CD4-positive, alpha-beta T cell treated with Interleukin-15 for 4 hours (primary cell): ENCODE measurements around the gene C2orf78.
"Not testable (repeated sequence)": the region's sequence is repeated elsewhere in the genome, so short reads cannot be mapped to it uniquely, and the experiment has no call there.

Source experiments
- DNase-seq: peaks from one replicate; pipeline ENCODE4 v3.0.0-alpha.2; 2020; ENCODE audit warnings: low spot score

The C2orf78 gene

GRCh38 chr2:73783883-73784282 is at the start of gene C2orf78:
TSS of gene C2orf78 (plus strand) at chr2:73784183. CDS start at chr2:73784310, 127 bp downstream.
- DNase-seq: not testable (repeated sequence)

GRCh38 chr2:73736378-73736777 is 47.6 kb upstream of the C2orf78 start:
- DNase-seq: no peak

- peak; percentile 96 for DNase-seq
Measured at GRCh38 chr2:73736855-73737779, 46.9 kb upstream of the C2orf78 start, which contains the start of gene TPRKB. TSS of gene TPRKB (minus strand) at chr2:73737345. CDS start at chr2:73734569, 2,776 bp downstream.

DNA sequence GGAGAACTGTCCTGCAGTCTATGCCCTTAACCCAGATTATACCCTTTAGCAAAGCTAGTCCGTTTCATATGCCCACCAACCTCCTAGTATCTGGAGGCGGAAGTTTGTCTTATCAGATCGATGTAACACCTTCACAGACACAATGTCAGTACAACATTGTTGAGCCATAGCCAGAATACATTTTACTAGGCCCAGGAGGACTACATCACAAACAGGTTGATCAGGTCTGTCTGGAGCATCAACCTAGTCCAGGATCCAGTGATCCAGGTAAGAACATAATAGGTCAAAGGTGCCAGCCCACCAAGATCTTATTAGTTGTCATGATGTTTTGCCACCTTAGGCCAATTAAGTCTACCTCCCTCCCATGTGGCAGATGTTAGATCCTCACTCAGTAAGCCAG is 44.9 kb upstream of the C2orf78 start:
- no peak for DNase-seq

DNA sequence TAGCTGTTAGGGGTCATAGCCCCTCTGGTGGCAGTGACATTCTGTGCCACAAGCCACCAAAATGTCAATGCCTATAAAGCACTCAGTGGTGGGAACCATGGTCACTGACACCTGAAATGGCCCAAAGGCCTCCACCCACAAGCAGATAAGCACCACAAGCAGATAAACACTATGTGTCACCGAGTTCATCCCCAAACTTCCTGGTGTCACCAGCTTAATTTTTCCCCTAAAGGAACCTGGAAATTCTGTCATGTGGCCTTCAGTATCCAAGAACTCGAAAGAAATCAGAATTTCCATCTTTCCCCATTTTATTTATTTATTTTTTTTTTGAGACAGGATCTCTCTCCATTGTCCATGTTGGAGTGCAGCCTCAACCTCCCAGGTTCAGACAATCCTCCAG is 43.2 kb upstream of the C2orf78 start:
- no peak for DNase-seq

DNA sequence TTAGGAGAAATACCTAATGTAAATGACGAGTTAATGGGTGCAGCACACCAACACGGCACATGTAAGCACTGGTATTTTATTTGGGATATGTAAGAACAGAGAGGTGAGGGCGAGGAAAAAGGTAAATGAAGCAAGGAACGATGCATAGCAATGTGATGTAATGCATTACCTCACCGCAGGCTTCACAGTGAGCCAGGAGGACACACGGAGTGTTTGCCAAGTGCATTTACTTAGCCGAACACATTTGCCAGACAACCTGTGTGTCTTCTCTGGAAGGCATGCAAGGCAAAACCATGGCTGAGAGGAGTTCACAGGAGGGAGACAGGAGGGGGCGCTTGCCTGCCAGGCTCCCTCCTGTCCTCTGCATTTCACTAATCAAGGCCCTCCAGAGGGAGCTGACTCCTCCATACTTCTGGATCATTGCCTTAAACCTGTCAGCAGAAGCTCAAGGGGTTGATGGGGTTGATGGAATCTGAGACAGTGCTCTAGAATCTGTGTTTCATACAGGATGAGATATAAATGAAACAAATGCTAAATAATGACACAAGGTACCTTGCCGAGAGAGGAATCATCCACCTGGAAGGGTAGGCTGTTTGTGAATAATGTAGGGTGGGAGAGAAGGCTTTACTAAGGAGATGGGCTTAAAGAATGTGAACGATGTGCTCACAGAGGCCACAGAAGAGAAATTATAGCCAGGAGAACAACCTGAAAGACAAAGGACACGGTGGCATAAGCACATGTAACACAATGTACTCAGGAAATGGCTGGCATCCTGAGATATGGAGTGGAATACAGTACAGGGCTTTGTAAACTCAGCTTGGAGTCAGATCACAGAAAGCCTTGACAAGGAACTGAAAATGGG is 37.7 kb upstream of the C2orf78 start:
- no peak for DNase-seq

DNA sequence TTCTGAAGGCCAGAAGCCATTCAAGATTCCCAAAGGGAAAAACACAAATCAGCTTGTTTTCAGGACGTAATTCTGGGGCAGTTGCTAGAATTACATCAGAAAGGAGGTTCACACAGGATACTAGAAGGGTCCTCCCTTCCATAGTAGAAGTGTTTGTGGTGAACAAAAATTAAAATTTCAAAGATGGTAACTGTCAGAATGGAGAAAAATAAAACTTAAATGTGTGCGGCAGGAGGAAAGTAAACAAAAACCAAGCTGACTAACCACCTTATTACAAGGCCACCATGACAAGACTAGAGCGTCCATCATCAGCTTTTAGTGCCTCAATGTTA is 37.1 kb upstream of the C2orf78 start:
- no peak for DNase-seq

- DNase-seq: no peak
Measured at GRCh38 chr2:73749314-73749713, 34.7 kb upstream of the C2orf78 start.

- not testable (repeated sequence) for DNase-seq
Measured at GRCh38 chr2:73754332-73754731, 29.7 kb upstream of the C2orf78 start.

DNA sequence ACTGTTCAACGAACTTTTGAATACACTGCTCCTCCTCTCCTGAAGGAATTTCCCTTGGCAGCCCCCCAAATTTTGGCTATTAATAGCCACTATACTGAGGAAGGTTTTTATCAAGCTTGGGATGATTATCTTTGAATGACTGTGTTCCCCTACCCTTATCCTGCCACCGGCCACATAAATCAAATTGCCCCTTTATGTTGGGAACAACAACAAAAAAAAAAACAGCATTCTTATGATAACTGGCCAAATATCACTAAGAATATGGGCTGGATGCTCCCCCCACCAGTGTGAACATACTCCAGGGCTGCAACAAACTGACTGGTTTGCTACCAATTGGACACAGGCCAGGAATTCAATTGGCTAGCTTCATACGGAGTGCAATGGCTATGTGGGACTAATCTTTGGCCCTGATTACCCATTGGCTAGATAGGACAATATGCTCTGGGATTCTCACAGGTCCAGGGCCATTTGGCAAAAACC is 24.7 kb upstream of the C2orf78 start:
- DNase-seq: no peak

DNA sequence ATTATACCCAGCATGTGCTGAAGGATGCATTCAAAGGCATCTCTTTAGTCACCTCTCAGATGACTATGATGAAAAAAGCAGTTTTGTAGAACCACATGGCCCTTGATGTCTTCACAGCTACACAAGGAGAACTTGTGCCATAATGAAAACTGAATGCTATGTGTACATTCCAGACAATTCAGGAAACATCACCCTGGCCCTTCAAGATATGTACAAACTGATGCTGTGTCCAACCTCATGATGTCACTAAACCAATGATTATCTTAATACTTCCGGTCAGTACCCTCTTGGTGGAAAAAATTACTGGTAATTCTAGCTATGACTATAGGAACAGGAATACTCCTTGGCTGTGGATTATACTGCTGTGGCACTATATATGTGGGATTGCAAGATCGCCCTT is 24.1 kb upstream of the C2orf78 start:
- DNase-seq: no peak

DNA sequence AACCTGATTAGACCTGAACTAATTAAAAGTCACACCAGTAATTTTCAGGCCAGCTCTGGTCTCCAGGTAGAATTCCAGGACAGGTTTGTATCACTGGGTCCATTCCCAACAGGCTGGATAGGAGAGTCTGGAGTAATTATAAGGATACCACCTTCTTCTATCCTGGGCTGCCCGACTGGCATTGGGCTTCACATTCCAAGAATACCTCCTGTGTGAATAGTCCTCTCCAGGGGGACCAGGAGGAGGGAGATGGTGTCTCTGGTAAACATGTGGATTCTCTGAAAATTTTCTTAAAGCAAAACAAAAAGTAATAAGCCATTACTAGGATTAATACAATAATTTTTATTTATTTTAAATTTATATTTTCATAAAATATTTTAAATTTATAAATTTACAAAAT is 21.4 kb upstream of the C2orf78 start:
- no peak for DNase-seq

DNA sequence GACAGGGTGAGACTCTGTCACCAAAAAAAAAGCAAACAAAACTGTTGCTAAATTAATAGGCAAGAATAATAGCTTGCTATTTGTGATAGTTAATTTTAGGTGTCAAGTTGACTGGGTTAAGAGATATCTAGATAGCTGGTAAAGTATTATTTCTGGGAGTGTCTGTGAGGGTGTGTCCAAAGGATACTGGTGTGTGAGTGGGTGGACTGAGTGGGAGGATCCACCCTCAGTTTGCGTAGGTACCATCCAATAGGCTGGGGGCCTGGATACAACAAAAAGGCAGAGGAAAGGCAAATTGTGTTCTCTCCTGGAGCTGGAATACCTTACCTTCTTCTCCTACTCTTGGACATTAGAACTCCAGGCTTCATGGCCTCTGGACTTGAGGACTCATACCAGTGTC is 19.0 kb upstream of the C2orf78 start:
- DNase-seq: no peak

DNA sequence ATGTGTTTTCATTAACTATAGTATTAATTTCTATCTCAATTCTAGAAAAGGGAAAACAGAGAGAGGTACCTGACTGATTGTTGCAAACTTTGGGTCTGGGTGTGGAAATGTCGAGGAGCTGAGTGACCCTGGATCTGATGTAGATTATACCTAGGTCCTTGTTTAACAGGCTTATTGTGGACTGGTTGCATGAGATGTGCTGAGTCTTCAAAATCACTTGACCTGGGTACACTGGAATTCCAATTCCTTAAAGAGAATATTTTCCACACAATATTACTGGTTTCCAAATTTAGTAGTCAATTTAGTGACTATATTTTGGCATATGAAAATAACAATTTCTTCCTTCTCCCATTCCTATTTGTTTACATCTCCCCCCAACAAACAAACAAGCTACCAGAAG is 17.6 kb upstream of the C2orf78 start:
- DNase-seq: no peak

- no peak for DNase-seq
Measured at GRCh38 chr2:73766994-73767393, 17.0 kb upstream of the C2orf78 start.

DNA sequence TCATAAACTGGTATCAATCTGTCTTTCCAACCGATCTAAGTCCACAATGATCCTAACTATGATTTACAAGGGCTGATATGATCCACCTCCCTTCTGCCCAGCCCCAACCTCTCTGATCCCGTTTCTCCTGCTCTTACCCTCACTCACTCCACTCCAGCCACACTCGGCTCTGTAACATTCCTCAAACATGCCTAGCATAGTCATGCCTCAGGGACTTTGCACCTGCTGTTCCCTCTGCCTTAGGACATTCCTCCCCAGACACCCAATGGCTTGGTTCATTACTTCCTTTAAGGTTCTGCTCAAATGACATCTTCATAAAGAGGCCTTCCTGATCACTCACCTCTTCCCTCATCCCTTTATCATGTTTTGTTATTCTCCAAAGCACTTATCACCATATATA is 13.3 kb upstream of the C2orf78 start:
- DNase-seq: no peak

- no peak for DNase-seq
Measured at GRCh38 chr2:73772819-73773218, 11.2 kb upstream of the C2orf78 start.

- DNase-seq: no peak
Measured at GRCh38 chr2:73776381-73776780, 7.6 kb upstream of the C2orf78 start.

- no peak for DNase-seq
Measured at GRCh38 chr2:73776869-73777519, 7.0 kb upstream of the C2orf78 start.

DNA sequence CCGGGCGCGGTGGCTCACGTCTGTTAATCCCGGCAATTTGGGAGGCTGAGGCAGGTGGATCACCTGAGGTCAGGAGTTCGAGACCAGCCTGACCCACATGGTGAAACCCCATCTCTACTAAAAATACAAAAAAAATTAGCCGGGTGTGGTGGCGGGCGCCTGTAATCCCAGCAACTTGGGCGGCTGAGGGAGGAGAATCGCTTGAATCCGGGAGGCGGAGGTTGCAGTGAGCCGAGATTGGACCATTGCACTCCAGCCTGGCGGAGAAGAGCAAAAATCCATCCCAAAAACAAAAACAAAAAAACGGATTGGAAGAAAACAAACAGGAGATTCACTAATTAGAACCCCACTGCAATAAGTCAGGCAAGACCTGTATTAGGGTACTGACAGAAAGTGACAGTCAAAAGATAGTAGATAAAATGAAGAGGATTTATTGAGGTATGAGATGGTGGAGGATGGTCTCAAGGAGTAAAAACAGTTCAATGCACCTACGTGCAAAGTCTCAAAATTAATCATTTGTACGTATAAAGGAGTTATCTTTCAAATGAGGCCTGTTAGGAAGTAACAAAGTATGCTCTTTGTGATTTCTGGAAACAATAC is 5.0 kb upstream of the C2orf78 start:
- DNase-seq: not testable (repeated sequence)

- DNase-seq: peak; percentile 98
Measured at GRCh38 chr2:73779467-73780236, 4.3 kb upstream of the C2orf78 start, which contains the start of gene DUSP11. TSS of gene DUSP11 (minus strand) at chr2:73780103. CDS start at chr2:73779974, 129 bp downstream.
